ENCODE measurements around the gene RAB17.

Gene RAB17

DNA sequence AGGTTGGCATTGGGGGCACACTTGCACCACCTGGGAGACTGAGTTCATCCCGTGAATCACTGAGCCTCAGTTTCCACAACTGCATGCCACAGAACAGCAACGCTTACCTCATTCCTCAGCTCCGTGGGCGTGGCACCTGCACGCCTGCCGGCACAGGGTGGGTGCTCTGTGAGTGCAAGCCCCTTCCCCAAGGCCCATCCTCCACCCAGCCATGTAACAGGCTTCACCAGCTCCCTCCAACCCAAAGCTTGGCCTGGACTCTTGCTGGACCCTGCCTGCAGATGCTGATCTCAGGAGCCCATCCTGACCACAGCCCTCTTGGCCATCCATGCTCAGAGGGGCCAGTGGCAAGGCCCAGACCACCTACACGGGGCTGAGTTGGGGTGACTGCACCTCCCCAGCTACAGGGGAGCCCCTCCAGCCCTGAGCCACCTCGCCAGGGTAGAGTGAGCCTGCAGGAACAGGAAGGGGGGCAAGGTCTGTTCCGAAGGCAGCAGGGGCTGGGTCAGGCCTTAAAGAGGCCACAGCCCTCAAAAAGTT lies 22.3 kb downstream of the RAB17 start:
- Mint-ChIP-seq H3K27ac (no peak overlapping the region), H3K36me3 (ENCODE audit: low read depth) (no peaks in the 10 kb centered on the region), H3K27me3 (peaks cover 14% of the 10 kb centered on the region), H3K9me3 (no peaks in the 10 kb centered on the region), H3K4me1 (ENCODE audit: low read depth) (no peaks in the 10 kb centered on the region), H3K4me3 (no peak overlapping the region)

DNA sequence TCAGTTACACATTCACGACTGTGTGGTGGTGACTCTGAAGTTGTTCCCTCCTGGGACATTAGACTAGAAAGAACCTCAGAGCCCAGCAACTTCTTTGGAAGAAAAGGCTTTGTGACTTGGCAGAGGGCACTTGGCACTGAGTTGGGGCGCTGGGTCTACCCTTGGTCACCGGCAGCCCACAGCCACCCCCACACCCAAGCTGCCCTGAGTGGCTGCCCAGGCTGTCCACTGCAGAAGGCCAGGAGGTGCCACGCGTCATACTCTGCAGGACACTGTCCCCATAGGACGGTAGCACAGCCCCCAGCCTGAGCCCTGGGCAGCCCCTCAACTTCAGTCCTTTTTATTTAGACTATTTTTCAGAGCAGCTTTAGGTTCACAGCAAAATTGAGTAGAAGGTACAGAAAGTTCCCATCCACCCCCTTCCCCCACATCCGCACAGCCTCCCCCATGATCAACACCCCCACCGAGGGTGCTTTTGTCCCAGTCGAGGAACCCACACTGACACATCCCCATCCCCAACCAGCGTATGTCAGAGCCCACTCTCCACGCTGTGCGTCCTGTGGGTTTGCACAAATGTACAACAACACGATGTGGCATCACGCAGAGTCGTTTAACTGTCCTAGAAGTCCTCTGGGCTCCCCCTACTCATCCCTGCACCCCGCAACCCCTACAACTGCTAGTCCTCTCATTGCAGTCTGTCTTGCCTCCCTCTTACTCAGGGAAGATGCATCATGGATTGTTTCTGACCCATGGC lies 23.1 kb downstream of the RAB17 start:
- no peaks in the 10 kb centered on the region for H3K36me3 Mint-ChIP-seq (ENCODE audit: low read depth)
- H3K27ac Mint-ChIP-seq = no peak overlapping the region
- no peaks in the 10 kb centered on the region for H3K4me1 Mint-ChIP-seq (ENCODE audit: low read depth)
- no peaks in the 10 kb centered on the region for H3K9me3 Mint-ChIP-seq
- peaks cover 14% of the 10 kb centered on the region for H3K27me3 Mint-ChIP-seq
- no peak overlapping the region for H3K4me3 Mint-ChIP-seq

DNA sequence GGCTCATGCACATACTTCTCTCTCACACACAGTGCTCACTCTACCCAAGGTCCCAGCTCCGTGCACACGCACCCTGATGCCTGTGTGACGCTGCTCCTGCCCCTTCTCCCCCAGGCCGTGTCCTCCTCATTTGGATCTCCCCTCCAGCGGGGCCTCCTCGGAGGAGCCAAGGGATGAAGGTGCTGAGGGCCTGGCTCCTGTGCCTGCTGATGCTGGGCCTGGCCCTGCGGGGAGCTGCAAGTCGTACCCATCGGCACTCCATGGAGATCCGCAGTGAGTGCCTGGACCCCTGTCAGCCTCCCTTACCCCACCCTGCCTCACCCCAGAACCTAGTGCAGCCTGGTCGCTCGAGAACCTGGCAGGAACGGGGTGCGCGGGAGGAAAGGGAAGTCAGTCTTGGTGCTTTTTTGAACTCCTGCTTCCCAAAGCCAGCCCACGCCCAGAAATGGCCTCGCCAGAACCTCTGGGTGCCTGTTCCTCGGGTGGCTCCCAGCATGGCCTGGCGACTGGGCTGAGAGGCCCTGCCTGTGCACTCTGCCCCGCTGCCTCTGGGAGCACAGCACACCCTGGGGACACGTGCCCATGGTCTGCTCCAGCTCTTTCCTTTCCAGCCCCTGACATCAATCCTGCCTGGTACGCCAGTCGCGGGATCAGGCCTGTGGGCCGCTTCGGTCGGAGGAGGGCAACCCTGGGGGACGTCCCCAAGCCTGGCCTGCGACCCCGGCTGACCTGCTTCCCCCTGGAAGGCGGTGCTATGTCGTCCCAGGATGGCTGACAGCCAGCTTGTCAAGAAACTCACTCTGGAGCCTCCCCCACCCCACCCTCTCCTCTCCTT lies 23.9 kb downstream of the RAB17 start, which contains the start of gene PRLH:
TSS of gene PRLH (plus strand) at position 174 of the 835 bp plus-strand sequence. CDS start at position 174, 0 bp downstream.
- Mint-ChIP-seq H3K4me3 (no peak within 1 kb of the TSS), H3K4me1 (ENCODE audit: low read depth) (no peaks in the 10 kb centered on the region), H3K9me3 (no peaks in the 10 kb centered on the region), H3K27ac (no peak within 1 kb of the TSS), H3K27me3 (peaks cover 17% of the 10 kb centered on the region), H3K36me3 (ENCODE audit: low read depth) (no peaks in the 10 kb centered on the region)

DNA sequence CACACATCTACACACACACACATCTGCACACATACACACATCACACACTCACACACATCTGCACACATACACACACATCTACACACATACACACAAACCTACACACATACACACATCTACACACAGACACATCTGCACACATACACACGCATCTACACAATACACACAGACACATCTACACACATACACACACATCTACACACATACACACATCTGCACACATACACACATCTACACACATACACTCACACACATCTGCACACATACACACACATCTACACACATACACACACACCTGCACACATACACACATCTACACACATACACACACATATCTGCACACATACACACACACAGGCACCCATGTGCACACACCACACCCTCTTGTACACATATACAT lies 24.6 kb downstream of the RAB17 start:
- no peak overlapping the region for H3K27ac Mint-ChIP-seq
- H3K9me3 Mint-ChIP-seq = no peaks in the 10 kb centered on the region
- no peaks in the 10 kb centered on the region for H3K36me3 Mint-ChIP-seq (ENCODE audit: low read depth)
- no peak overlapping the region for H3K4me3 Mint-ChIP-seq
- peaks cover 17% of the 10 kb centered on the region for H3K27me3 Mint-ChIP-seq
- no peaks in the 10 kb centered on the region for H3K4me1 Mint-ChIP-seq (ENCODE audit: low read depth)

DNA sequence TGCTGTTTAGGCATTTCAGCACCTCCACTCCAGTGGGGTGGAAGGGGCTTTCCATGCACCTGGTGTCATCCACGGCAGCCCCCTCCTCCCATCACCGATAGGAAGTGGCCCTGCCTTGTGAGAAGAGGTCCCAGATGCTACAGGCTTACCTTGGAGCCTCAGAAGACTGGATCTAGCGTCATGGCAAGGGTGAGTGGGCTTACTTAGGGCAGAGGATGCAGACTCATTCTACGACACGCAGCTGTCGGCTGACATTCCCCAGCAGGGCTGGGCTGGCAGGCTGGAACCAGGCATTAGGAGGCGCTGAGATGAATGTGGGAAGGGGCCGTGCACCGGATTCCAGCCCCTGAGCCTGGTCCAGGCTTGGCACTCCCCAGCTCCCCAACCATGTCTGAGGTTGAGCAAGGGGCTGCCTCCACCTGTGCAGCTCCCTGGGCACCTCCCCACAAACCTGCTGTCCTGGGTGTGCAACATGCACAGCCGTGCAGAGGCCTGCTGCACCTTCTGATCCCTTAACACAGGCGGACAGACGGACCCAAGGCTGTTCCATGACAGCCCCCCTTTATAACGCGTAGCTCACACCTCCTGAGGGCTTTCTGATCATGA lies 25.9 kb downstream of the RAB17 start:
- Mint-ChIP-seq H3K27me3 (peaks cover 18% of the 10 kb centered on the region), H3K4me1 (ENCODE audit: low read depth) (no peaks in the 10 kb centered on the region), H3K4me3 (no peak overlapping the region), H3K9me3 (no peaks in the 10 kb centered on the region), H3K27ac (no peak overlapping the region), H3K36me3 (ENCODE audit: low read depth) (no peaks in the 10 kb centered on the region)

DNA sequence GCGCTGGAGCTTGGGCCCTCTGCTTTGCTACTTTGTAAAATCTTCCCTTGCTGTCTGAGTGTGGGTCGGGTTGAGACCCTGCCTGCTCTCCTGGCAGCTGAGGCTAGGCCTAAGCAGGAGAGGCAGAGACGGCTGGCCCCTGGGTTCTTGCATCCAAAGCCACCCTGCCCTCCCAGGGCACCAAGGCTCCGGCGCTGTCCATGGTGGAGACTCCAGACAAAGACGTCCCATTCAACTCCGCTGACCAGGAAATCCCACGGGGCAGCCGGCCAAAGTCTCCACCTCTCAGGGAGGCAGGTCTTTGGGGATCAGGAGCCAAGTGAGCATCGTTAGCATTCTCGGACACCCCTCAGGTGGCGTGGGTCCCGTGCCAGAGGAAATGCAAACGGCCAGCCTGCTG lies 26.7 kb downstream of the RAB17 start:
- Mint-ChIP-seq H3K4me3 (no peak overlapping the region), H3K27me3 (peaks cover 17% of the 10 kb centered on the region), H3K36me3 (ENCODE audit: low read depth) (no peaks in the 10 kb centered on the region), H3K9me3 (no peaks in the 10 kb centered on the region), H3K27ac (no peak overlapping the region), H3K4me1 (ENCODE audit: low read depth) (no peaks in the 10 kb centered on the region)

DNA sequence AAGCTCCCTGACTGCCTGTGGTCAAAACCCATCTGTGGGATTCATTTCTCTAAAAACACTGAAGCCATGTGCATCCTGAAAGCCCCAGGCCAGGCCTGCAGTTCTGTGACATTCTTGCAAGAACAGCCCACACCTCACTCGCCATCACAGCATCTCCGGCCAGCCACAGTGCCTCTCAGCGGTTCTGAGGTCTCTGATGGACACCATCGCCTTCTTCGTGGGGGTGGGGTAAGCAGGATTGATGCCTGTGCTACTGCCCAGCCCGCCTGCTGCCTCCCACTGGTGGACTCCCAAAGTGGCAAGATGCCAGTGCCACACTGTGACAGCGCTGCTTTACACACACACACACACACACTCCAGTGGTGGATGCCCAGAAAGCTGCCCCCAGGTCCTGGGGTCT lies 29.3 kb downstream of the RAB17 start:
- Mint-ChIP-seq H3K9me3 (peaks cover under 1% of the 10 kb centered on the region), H3K4me1 (ENCODE audit: low read depth) (peaks cover 8% of the 10 kb centered on the region), H3K36me3 (ENCODE audit: low read depth) (peaks cover under 1% of the 10 kb centered on the region), H3K27ac (no peak overlapping the region), H3K4me3 (no peak overlapping the region), H3K27me3 (peaks cover 22% of the 10 kb centered on the region)

DNA sequence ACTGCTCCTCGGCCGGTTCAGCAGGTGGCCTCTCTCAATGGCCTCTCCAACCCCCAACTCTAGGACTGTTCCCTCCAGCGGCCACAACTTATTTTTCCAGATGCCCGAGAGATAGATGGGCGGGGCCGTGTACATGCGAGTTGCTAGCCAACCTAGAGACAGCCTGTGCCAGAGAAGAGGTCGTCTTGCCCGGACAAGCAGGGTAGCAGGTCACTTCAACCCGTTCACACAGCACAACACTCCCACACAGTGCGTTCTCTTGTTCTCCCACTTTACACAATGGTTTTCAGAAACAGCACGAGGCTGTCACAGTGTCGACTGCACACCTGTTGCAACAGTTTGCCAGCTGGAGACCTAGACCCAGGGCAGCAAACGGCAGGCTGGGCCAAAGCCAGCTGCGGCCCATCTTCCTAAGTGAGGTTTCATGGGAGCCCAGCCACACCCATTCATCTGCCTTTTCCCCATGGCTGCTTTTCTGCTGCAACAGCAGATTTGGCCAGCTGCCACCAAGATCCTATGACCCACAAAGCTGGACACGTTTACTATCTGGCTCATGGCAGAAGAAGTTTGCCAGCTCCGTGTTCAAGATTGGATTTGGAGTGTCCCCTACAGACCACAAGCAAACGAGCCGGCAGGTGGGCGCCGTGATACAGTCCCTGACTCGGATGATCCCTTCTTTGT lies 31.4 kb downstream of the RAB17 start:
- peaks cover 4% of the 10 kb centered on the region for H3K36me3 Mint-ChIP-seq (ENCODE audit: low read depth)
- H3K4me1 Mint-ChIP-seq (ENCODE audit: low read depth) = peaks cover 8% of the 10 kb centered on the region
- H3K4me3 Mint-ChIP-seq = no peak overlapping the region
- H3K27ac Mint-ChIP-seq = no peak overlapping the region
- H3K27me3 Mint-ChIP-seq = peaks cover 23% of the 10 kb centered on the region
- H3K9me3 Mint-ChIP-seq = peaks cover 5% of the 10 kb centered on the region

DNA sequence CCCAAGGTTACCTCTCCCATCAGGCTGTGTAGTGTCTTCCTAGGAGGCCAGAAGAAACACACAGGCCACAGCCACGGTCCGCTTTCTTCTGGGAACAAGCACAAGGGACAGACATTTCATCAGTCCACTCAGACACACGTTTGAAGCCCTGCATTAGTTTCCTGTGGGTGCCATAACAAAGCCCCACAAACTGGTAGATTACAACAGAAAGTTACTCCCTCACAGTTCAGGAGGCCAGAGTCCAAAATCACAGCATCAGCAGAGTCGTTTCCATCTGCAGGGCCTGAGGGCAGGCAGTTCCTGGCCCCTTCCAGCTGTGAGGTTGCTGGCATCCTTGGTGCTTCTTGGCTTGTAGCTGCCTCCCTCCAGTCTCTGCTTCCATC lies 32.9 kb downstream of the RAB17 start:
- Mint-ChIP-seq H3K27me3 (peaks cover 20% of the 10 kb centered on the region), H3K9me3 (peaks cover 5% of the 10 kb centered on the region), H3K4me3 (no peak overlapping the region), H3K36me3 (ENCODE audit: low read depth) (peaks cover 4% of the 10 kb centered on the region), H3K4me1 (ENCODE audit: low read depth) (peaks cover 8% of the 10 kb centered on the region), H3K27ac (no peak overlapping the region)

DNA sequence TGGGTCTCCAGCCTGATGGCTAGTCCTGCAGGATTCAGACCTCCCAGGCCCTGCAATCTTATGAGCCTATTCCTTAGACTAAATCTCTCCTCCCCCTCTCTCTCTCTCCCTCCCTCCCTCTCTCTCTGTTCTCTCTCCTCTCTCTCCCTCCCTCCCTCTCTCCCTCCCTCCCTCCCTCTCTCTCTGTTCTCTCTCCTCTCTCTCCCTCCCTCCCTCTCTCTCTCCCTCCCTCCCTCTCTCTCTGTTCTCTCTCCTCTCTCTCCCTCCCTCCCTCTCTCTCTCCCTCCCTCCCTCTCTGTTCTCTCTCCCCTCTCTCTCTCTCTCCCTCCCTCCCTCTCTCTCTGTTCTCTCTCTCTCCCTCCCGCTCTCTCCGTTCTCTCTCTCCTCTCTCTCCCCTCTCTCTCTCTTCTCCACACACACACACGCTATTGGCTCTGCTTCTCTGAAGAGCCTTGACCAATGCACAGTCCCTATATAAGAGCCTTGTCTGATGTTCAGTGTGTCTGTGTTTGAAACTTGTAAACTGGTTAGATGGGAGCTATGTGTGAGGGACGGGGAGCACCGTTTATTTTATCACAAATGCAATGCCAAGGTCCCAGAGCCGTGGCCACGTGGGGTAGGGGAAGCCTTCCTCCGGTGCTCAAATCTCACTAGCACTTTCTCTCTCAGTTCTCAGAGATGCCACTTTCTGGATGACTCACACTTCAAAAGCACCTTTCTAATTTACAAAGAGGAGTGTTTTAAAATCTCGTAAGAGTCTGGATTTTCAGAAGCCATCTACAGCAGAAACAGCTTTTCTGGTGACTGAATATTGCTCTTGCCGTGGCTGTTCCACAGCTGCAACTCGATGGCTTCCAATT lies 33.5 kb downstream of the RAB17 start:
- H3K4me3 Mint-ChIP-seq = no peak overlapping the region
- H3K36me3 Mint-ChIP-seq (ENCODE audit: low read depth) = peaks cover 4% of the 10 kb centered on the region
- no peak overlapping the region for H3K27ac Mint-ChIP-seq
- peaks cover 8% of the 10 kb centered on the region for H3K4me1 Mint-ChIP-seq (ENCODE audit: low read depth)
- peaks cover 5% of the 10 kb centered on the region for H3K9me3 Mint-ChIP-seq
- H3K27me3 Mint-ChIP-seq = peaks cover 17% of the 10 kb centered on the region

DNA sequence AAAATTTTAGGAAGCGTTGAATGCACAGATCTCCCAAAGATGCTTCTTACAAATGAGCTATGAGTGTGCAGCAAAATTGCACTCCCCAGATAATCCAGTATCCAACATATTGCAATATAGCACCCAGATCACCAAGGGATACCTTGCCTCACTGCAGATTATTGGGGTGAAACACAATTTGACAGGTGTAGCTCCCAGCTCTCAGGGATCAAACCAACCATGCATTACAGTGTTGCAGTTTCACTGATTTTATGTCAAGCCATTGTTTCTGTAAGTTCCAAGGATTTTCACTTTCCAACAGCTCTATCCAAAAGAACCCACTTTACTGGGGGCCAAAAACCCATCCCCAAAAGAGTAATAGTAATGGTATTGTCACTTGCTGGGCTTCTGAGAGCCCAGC lies 35.0 kb downstream of the RAB17 start:
- Mint-ChIP-seq H3K4me3 (no peak overlapping the region), H3K27me3 (peaks cover 17% of the 10 kb centered on the region), H3K4me1 (ENCODE audit: low read depth) (peaks cover 8% of the 10 kb centered on the region), H3K27ac (no peak overlapping the region), H3K36me3 (ENCODE audit: low read depth) (peaks cover 4% of the 10 kb centered on the region), H3K9me3 (peaks cover 5% of the 10 kb centered on the region)

DNA sequence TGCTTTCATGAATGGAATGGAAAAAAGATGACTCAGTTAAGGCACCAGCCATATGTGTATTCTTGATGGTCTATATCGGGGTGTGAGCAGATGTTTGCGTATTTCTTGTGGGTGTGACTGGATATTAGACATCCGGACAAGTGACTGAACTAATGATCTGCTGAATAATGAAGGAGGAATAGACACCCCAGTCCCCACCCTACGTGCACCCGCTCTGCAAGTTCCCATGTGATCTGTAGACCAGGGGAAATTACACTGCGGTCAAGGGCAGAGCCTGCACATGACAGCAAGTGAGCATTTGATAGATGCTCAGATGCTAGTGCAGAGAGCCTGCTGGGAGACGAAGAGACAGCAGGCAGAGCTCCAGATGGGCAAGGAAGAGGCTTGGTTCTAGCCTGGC lies 36.6 kb downstream of the RAB17 start:
- Mint-ChIP-seq H3K9me3 (peaks cover 5% of the 10 kb centered on the region), H3K27me3 (peaks cover 12% of the 10 kb centered on the region), H3K36me3 (ENCODE audit: low read depth) (peaks cover 4% of the 10 kb centered on the region), H3K27ac (no peak overlapping the region), H3K4me1 (ENCODE audit: low read depth) (peaks cover 8% of the 10 kb centered on the region), H3K4me3 (no peak overlapping the region)

DNA sequence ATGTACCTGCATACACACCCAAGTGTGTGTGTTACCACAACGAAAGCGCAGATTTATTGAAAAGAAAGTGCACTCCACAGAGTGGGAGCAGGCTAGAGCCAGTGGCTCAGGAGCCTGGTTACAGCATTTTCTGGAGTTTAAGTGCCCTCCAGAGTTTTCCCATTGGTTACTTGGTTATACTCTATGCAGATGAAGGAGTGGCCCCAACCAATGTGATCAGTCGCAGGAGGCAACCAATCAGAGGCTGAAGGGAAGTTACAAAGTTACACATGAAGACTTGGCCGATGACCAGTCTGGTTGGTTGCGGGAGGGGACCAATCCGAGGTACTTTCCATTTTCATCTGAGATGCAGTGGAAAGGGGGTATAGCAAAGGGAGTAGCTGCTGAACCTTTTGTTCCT lies 37.6 kb downstream of the RAB17 start:
- Mint-ChIP-seq H3K9me3 (peaks cover 5% of the 10 kb centered on the region), H3K36me3 (ENCODE audit: low read depth) (peaks cover 4% of the 10 kb centered on the region), H3K27me3 (peaks cover 10% of the 10 kb centered on the region), H3K4me3 (no peak overlapping the region), H3K27ac (no peak overlapping the region), H3K4me1 (ENCODE audit: low read depth) (peaks cover 8% of the 10 kb centered on the region)

DNA sequence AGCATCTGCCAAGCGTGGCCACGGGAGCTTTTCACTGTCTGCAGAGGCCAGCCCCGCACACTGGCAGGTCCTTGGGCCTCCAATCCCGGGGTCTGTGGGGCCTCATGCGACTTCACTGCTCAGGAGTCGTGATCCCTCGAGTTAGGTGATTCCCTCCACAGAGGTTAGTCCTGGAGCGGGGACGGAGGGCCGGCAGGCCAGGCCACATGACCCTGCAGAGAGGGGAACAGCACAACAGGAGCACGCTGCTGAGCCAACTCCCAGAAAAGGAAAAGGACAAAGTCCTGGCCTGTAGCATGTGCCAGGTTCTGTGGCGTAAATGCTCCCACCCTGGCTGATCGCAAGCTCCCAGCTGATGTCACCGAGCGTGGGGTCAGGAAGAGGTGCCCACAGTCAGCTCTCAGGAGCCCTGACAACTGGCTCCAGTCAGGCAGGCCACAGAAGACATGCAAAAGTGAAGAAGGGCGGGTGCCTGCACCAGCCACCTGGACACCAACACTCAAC lies 39.4 kb downstream of the RAB17 start:
- Mint-ChIP-seq H3K4me3 (no peak overlapping the region), H3K27me3 (peaks cover 6% of the 10 kb centered on the region), H3K4me1 (ENCODE audit: low read depth) (no peaks in the 10 kb centered on the region), H3K27ac (no peak overlapping the region), H3K9me3 (peaks cover 3% of the 10 kb centered on the region), H3K36me3 (ENCODE audit: low read depth) (peaks cover 2% of the 10 kb centered on the region)
